ENCODE measurements around the gene TMEM95.

Gene TMEM95

GRCh38 chr17:7394452-7395191 is 39.7 kb downstream of the TMEM95 start, which contains the start of gene PLSCR3:
TSS of gene PLSCR3 (minus strand) at chr17:7394525. CDS start at chr17:7394110, 415 bp downstream.
- H3K4me3 ChIP-seq (ENCODE audit: low read depth, low read length): peak within 1 kb of the TSS; percentile 90
- H3K4me1 ChIP-seq (ENCODE audit: control insufficient read depth, insufficient read depth, low read length): peaks cover 5% of the 10 kb centered on the region; the same call in 1 of the 2 replicates
- H3K36me3 ChIP-seq (ENCODE audit: control insufficient read depth, insufficient read depth, low read length): peaks cover 29% of the 10 kb centered on the region; the same call in 1 of the 2 replicates
- H3K27ac ChIP-seq (ENCODE audit: low read depth, low read length): peak within 1 kb of the TSS; percentile 82
- H3K27me3 ChIP-seq (ENCODE audit: control insufficient read depth, insufficient read depth, low read length): no peaks in the 10 kb centered on the region
- H3K9me3 ChIP-seq (ENCODE audit: control insufficient read depth, insufficient read depth, low read length): no peaks in the 10 kb centered on the region
- peak within 1 kb of the TSS; percentile 56; the same call in 1 of the 2 replicates for H3K9ac ChIP-seq (ENCODE audit: low read depth, low read length)

GRCh38 chr17:7396147-7396546 is 41.2 kb downstream of the TMEM95 start:
- H3K27ac ChIP-seq (ENCODE audit: low read depth, low read length): no peak overlapping the region
- H3K9me3 ChIP-seq (ENCODE audit: control insufficient read depth, insufficient read depth, low read length): no peaks in the 10 kb centered on the region
- peaks cover 14% of the 10 kb centered on the region; the same call in 1 of the 2 replicates for H3K36me3 ChIP-seq (ENCODE audit: control insufficient read depth, insufficient read depth, low read length)
- no peak overlapping the region for H3K4me3 ChIP-seq (ENCODE audit: low read depth, low read length)
- no peak overlapping the region for H3K9ac ChIP-seq (ENCODE audit: low read depth, low read length)
- no peaks in the 10 kb centered on the region for H3K27me3 ChIP-seq (ENCODE audit: control insufficient read depth, insufficient read depth, low read length)
- peaks cover 5% of the 10 kb centered on the region; the same call in 1 of the 2 replicates for H3K4me1 ChIP-seq (ENCODE audit: control insufficient read depth, insufficient read depth, low read length)

GRCh38 chr17:7398612-7399011 is 43.7 kb downstream of the TMEM95 start:
- no peak overlapping the region for H3K27ac ChIP-seq (ENCODE audit: low read depth, low read length)
- 0 out of 2 replicates have a peak, but pooled peaks cover 8% of the 10 kb centered on the region for H3K4me1 ChIP-seq (ENCODE audit: control insufficient read depth, insufficient read depth, low read length)
- no peaks in the 10 kb centered on the region for H3K9me3 ChIP-seq (ENCODE audit: control insufficient read depth, insufficient read depth, low read length)
- H3K36me3 ChIP-seq (ENCODE audit: control insufficient read depth, insufficient read depth, low read length): no peaks in the 10 kb centered on the region
- no peak overlapping the region for H3K4me3 ChIP-seq (ENCODE audit: low read depth, low read length)
- no peaks in the 10 kb centered on the region for H3K27me3 ChIP-seq (ENCODE audit: control insufficient read depth, insufficient read depth, low read length)
- no peak overlapping the region for H3K9ac ChIP-seq (ENCODE audit: low read depth, low read length)

GRCh38 chr17:7403043-7403726 is 48.2 kb downstream of the TMEM95 start:
- Histone ChIP-seq H3K27me3 (ENCODE audit: control insufficient read depth, insufficient read depth, low read length) (no peaks in the 10 kb centered on the region), H3K4me3 (ENCODE audit: low read depth, low read length) (peak overlapping the region; percentile 91), H3K9ac (ENCODE audit: low read depth, low read length) (peak overlapping the region; percentile 66; the same call in 1 of the 2 replicates), H3K9me3 (ENCODE audit: control insufficient read depth, insufficient read depth, low read length) (no peaks in the 10 kb centered on the region), H3K4me1 (ENCODE audit: control insufficient read depth, insufficient read depth, low read length) (peaks cover 13% of the 10 kb centered on the region; the same call in 1 of the 2 replicates), H3K27ac (ENCODE audit: low read depth, low read length) (peak overlapping the region; percentile 98), H3K36me3 (ENCODE audit: control insufficient read depth, insufficient read depth, low read length) (no peaks in the 10 kb centered on the region)

GRCh38 chr17:7403727-7403976 is 48.7 kb downstream of the TMEM95 start:
- Histone ChIP-seq H3K4me3 (ENCODE audit: low read depth, low read length) (peak overlapping the region; percentile 91), H3K9me3 (ENCODE audit: control insufficient read depth, insufficient read depth, low read length) (no peaks in the 10 kb centered on the region), H3K4me1 (ENCODE audit: control insufficient read depth, insufficient read depth, low read length) (peaks cover 13% of the 10 kb centered on the region; the same call in 1 of the 2 replicates), H3K9ac (ENCODE audit: low read depth, low read length) (peak overlapping the region; percentile 66), H3K27me3 (ENCODE audit: control insufficient read depth, insufficient read depth, low read length) (no peaks in the 10 kb centered on the region), H3K27ac (ENCODE audit: low read depth, low read length) (peak overlapping the region; percentile 98), H3K36me3 (ENCODE audit: control insufficient read depth, insufficient read depth, low read length) (peaks cover 3% of the 10 kb centered on the region)

GRCh38 chr17:7403977-7404736 is 49.2 kb downstream of the TMEM95 start, which contains the start of gene TMEM256:
TSS of gene TMEM256 (minus strand) at chr17:7404097. CDS start at chr17:7404084, 13 bp downstream.
- Histone ChIP-seq H3K9ac (ENCODE audit: low read depth, low read length) (peak within 1 kb of the TSS; percentile 66), H3K27me3 (ENCODE audit: control insufficient read depth, insufficient read depth, low read length) (no peaks in the 10 kb centered on the region), H3K27ac (ENCODE audit: low read depth, low read length) (peak within 1 kb of the TSS; percentile 98), H3K9me3 (ENCODE audit: control insufficient read depth, insufficient read depth, low read length) (no peaks in the 10 kb centered on the region), H3K36me3 (ENCODE audit: control insufficient read depth, insufficient read depth, low read length) (peaks cover 8% of the 10 kb centered on the region), H3K4me1 (ENCODE audit: control insufficient read depth, insufficient read depth, low read length) (peaks cover 13% of the 10 kb centered on the region; the same call in 1 of the 2 replicates), H3K4me3 (ENCODE audit: low read depth, low read length) (peak within 1 kb of the TSS; percentile 91)

- H3K27ac ChIP-seq (ENCODE audit: low read depth, low read length): peak overlapping the region; percentile 63
- peaks cover 13% of the 10 kb centered on the region; the same call in 1 of the 2 replicates for H3K4me1 ChIP-seq (ENCODE audit: control insufficient read depth, insufficient read depth, low read length)
- no peaks in the 10 kb centered on the region for H3K9me3 ChIP-seq (ENCODE audit: control insufficient read depth, insufficient read depth, low read length)
- H3K27me3 ChIP-seq (ENCODE audit: control insufficient read depth, insufficient read depth, low read length): no peaks in the 10 kb centered on the region
- peaks cover 15% of the 10 kb centered on the region for H3K36me3 ChIP-seq (ENCODE audit: control insufficient read depth, insufficient read depth, low read length)
- peak overlapping the region; percentile 54; the same call in 1 of the 2 replicates for H3K9ac ChIP-seq (ENCODE audit: low read depth, low read length)
- H3K4me3 ChIP-seq (ENCODE audit: low read depth, low read length): peak overlapping the region; percentile 81
These were observed 49.9 kb downstream of the TMEM95 start for GRCh38 chr17:7404737-7405349.

- H3K27ac ChIP-seq (ENCODE audit: low read depth, low read length): peak overlapping the region; percentile 63
- H3K27me3 ChIP-seq (ENCODE audit: control insufficient read depth, insufficient read depth, low read length): no peaks in the 10 kb centered on the region
- H3K9me3 ChIP-seq (ENCODE audit: control insufficient read depth, insufficient read depth, low read length): no peaks in the 10 kb centered on the region
- peak overlapping the region; percentile 54; the same call in 1 of the 2 replicates for H3K9ac ChIP-seq (ENCODE audit: low read depth, low read length)
- H3K4me3 ChIP-seq (ENCODE audit: low read depth, low read length): peak overlapping the region; percentile 81
- H3K36me3 ChIP-seq (ENCODE audit: control insufficient read depth, insufficient read depth, low read length): peaks cover 22% of the 10 kb centered on the region
- peaks cover 13% of the 10 kb centered on the region; the same call in 1 of the 2 replicates for H3K4me1 ChIP-seq (ENCODE audit: control insufficient read depth, insufficient read depth, low read length)
These were observed 50.6 kb downstream of the TMEM95 start for GRCh38 chr17:7405350-7406234.

GRCh38 chr17:7406235-7406825 is 51.4 kb downstream of the TMEM95 start:
- Histone ChIP-seq H3K9ac (ENCODE audit: low read depth, low read length) (no peak overlapping the region), H3K27me3 (ENCODE audit: control insufficient read depth, insufficient read depth, low read length) (no peaks in the 10 kb centered on the region), H3K4me1 (ENCODE audit: control insufficient read depth, insufficient read depth, low read length) (peaks cover 13% of the 10 kb centered on the region; the same call in 1 of the 2 replicates), H3K36me3 (ENCODE audit: control insufficient read depth, insufficient read depth, low read length) (peaks cover 25% of the 10 kb centered on the region), H3K4me3 (ENCODE audit: low read depth, low read length) (peak overlapping the region; percentile 81), H3K27ac (ENCODE audit: low read depth, low read length) (no peak overlapping the region), H3K9me3 (ENCODE audit: control insufficient read depth, insufficient read depth, low read length) (no peaks in the 10 kb centered on the region)
